Esophagus squamous epithelium (tissue), 5 donors: ENCODE measurements around the gene CDC14A. TPM values are rescaled to one million over a fixed set of nuclear protein-coding genes. Genes with fewer than 3 reads are reported as not detected.

Experiments
- DNase-seq: peaks from one replicate; lab custom pipeline; 2025; lab: John Stamatoyannopoulos, UW
- H3K27ac ChIP-seq, 4 donors: fragments of 200-600 bp; sonication (generic); one replicate each; pipeline ENCODE4 v1.5.1; 2016 to 2019; ENCODE audit warnings: mild to moderate bottlenecking in 1 of 4
- H3K27me3 ChIP-seq, 4 donors: fragments of 200-600 bp; sonication (generic); 1 replicate in 3 of 4; 2 replicates in 1 of 4; pipeline versions ENCODE4 v1.5.1 to v1.6.0; 2017 to 2021; ENCODE audit warnings: antibody characterized with exemption in 1 of 4
- H3K36me3 ChIP-seq, 3 donors: fragments of 200-600 bp; sonication (generic); one replicate each; pipeline ENCODE4 v1.5.1; 2016 to 2019
- H3K4me1 ChIP-seq, 3 donors: fragments of 200-600 bp; sonication (generic); one replicate each; pipeline ENCODE4 v1.5.1; 2017 to 2019
- H3K4me3 ChIP-seq, 4 donors: fragments of 200-600 bp; sonication (generic); 1 replicate in 3 of 4; 2 replicates in 1 of 4; pipeline ENCODE4 v1.5.1; 2016 to 2019; ENCODE audit warnings: mild to moderate bottlenecking in 2 of 4, moderate library complexity in 1 of 4
- H3K9me3 ChIP-seq, 3 donors: fragments of 200-600 bp; sonication (generic); one replicate each; pipeline ENCODE4 v1.5.1; 2016 to 2019
- POLR2A ChIP-seq, 4 donors: fragments of 450-650 bp; IDR thresholded peaks; one replicate each; pipeline ENCODE4 v1.6.1; 2017; ENCODE audit warnings: antibody characterized with exemption in 4 of 4, mild to moderate bottlenecking in 4 of 4, moderate library complexity in 3 of 4
- WGBS, 2 donors: methylation state at CpG; one replicate each; pipeline ENCODE4 v1.1.5; 2018; 5-methylcytosine and 5-hydroxymethylcytosine counted together
- intact Hi-C: fragments of 100-400 bp; cut with DNase I; formaldehyde crosslinking; loops from one replicate; pipeline ENCODE4 v1.15.0; 2022
- total RNA-seq, 4 donors: library from RNA; depleted of rRNA; stranded (reverse); fragments of >200 nt; gene quantifications; one replicate each; pipeline ENCODE4 v1.1.0, GENCODE V29; 2016
- TF ChIP-seq, protein P1 (sequence below), 6 experiments: fragments of 450-650 bp in 4 of 6; fragments of 200-600 bp in 2 of 6; sonication (generic) in 2 of 6; IDR thresholded peaks; one replicate each; pipeline ENCODE4 v1.5.1; 2016 to 2019; ENCODE audit warnings: antibody characterized with exemption in 6 of 6, mild to moderate bottlenecking in 4 of 6, moderate library complexity in 4 of 6
- donor health status: DM: yes; HTN: yes; CAD: no.

The CDC14A gene
- total RNA-seq, 4 donors from 2014 or later = 3.0 to 8.6 (median 4.3) TPM

- TF ChIP-seq, protein P1, sequence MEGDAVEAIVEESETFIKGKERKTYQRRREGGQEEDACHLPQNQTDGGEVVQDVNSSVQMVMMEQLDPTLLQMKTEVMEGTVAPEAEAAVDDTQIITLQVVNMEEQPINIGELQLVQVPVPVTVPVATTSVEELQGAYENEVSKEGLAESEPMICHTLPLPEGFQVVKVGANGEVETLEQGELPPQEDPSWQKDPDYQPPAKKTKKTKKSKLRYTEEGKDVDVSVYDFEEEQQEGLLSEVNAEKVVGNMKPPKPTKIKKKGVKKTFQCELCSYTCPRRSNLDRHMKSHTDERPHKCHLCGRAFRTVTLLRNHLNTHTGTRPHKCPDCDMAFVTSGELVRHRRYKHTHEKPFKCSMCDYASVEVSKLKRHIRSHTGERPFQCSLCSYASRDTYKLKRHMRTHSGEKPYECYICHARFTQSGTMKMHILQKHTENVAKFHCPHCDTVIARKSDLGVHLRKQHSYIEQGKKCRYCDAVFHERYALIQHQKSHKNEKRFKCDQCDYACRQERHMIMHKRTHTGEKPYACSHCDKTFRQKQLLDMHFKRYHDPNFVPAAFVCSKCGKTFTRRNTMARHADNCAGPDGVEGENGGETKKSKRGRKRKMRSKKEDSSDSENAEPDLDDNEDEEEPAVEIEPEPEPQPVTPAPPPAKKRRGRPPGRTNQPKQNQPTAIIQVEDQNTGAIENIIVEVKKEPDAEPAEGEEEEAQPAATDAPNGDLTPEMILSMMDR (IDR thresholded peaks at IDR 0.05) = no peak
- TF ChIP-seq POLR2A (IDR thresholded peaks at IDR 0.05) = no peak
- Histone ChIP-seq H3K4me1 (peaks cover 0 to 8% (median 5%) of the 10 kb centered on the region in 3 donors), H3K4me3 (no peak overlapping the region), H3K27ac (no peak overlapping the region), H3K9me3 (no peaks in the 10 kb centered on the region), H3K27me3 (no peaks in the 10 kb centered on the region), H3K36me3 (no peaks in the 10 kb centered on the region)
- intact Hi-C loops = no loop called here
- no peak for DNase-seq
Measured at GRCh38 chr1:100428160-100428559, 75.9 kb downstream of the CDC14A start.

DNA sequence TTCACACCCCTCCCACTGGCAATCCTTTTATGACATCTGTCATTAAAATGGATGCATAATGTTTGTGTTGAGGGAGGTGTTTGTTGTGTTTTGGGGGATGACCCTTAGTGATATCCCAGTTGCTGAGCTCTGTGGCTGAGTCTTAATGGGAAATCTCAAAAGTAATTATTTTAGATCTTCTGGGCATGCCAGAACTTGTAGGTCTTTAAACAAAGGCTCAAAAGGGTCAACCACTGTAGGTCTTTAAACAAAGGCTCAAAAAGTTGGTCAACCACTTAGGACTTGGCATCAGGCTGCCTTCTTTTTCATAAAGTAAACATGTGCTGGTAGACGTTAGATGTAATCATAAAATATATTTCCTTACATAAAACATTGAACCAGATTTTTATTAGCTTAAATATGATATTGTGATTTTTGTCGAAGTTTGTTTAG lies 78.0 kb downstream of the CDC14A start:
- H3K27me3 ChIP-seq = no peaks in the 10 kb centered on the region
- no peaks in the 10 kb centered on the region for H3K9me3 ChIP-seq
- H3K4me3 ChIP-seq = no peak overlapping the region
- no peak overlapping the region for H3K27ac ChIP-seq
- 30 to 40% methylated on average over 2 of the region's 2 CpGs for WGBS, 2 donors
- DNase-seq = no peak
- intact Hi-C loops = no loop called here
- no peaks in the 10 kb centered on the region for H3K36me3 ChIP-seq
- peaks cover 0 to 8% (median 5%) of the 10 kb centered on the region in 3 donors for H3K4me1 ChIP-seq
- TF ChIP-seq POLR2A (IDR thresholded peaks at IDR 0.05) = no peak
- TF ChIP-seq, protein P1 (IDR thresholded peaks at IDR 0.05) = no peak

DNA sequence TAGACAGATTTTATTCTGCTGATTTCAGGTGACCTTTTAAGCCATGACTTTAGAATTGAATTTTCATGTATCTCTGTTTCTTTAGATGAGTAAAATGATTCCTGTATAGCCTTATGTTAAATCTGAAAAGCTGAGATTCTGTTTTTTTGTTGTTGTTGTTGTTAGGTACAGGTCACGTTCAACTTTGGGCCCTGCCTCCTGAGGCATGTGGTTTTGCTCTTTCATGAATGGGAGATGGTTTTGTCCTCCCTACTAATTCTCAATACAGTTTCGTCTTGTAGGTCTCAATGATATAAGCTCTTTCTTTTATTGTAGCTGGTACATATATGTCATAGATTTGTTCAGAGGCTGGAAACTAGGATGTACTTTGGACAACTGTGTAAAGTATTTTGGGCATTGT lies 79.6 kb downstream of the CDC14A start:
- Histone ChIP-seq H3K4me3 (no peak overlapping the region), H3K36me3 (no peaks in the 10 kb centered on the region), H3K9me3 (no peaks in the 10 kb centered on the region), H3K27me3 (no peaks in the 10 kb centered on the region), H3K4me1 (peaks cover 0 to 8% (median 5%) of the 10 kb centered on the region in 3 donors), H3K27ac (no peak overlapping the region)
- 69 to 80% methylated on average over 2 of the region's 2 CpGs for WGBS, 2 donors
- no peak for TF ChIP-seq POLR2A (IDR thresholded peaks at IDR 0.05)
- TF ChIP-seq, protein P1 (IDR thresholded peaks at IDR 0.05) = no peak
- intact Hi-C loops = no loop called here
- no peak for DNase-seq

DNA sequence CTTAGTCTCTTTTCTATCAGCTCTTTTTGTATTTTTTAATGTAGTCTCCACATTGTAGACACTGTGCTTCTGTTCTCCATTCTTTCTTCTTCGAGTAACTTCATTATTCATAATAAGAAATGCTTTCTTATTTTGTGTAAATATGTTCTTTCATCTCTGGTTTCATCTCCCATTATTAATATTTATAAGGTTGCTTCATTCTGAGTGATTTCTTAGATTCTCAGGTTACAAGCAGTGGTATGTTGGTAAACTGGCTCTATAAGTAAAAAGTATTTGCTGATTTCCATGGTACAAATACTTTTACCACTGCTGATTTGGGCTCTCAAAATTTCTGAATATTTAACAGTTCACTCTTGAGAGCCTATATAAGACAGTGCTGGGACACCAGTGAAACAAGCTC lies 81.3 kb downstream of the CDC14A start:
- Histone ChIP-seq H3K4me3 (no peak overlapping the region), H3K4me1 (peaks cover 0 to 8% (median 5%) of the 10 kb centered on the region in 3 donors), H3K27me3 (no peaks in the 10 kb centered on the region), H3K27ac (no peak overlapping the region), H3K36me3 (no peaks in the 10 kb centered on the region), H3K9me3 (no peaks in the 10 kb centered on the region)
- no peak for DNase-seq
- intact Hi-C loops = no loop called here
- WGBS, 2 donors = 50 to 65% methylated on average over 1 of the region's 1 CpG
- TF ChIP-seq, protein P1 (IDR thresholded peaks at IDR 0.05) = no peak
- TF ChIP-seq POLR2A (IDR thresholded peaks at IDR 0.05) = no peak

GRCh38 chr1:100434831-100435230 lies 82.5 kb downstream of the CDC14A start:
- Histone ChIP-seq H3K4me1 (peaks cover 0 to 6% (median 5%) of the 10 kb centered on the region in 3 donors), H3K27ac (no peak overlapping the region), H3K36me3 (no peaks in the 10 kb centered on the region), H3K27me3 (no peaks in the 10 kb centered on the region), H3K9me3 (no peaks in the 10 kb centered on the region), H3K4me3 (no peak overlapping the region)
- 91 to 100% methylated on average over 2 of the region's 2 CpGs for WGBS, 2 donors
- intact Hi-C loops = no loop called here
- DNase-seq = no peak
- TF ChIP-seq, protein P1 (IDR thresholded peaks at IDR 0.05) = no peak
- TF ChIP-seq POLR2A (IDR thresholded peaks at IDR 0.05) = no peak
